Left lobe of liver (tissue), 2 donors: ENCODE measurements around the gene OBSCN. TPM values are rescaled to one million over a fixed set of nuclear protein-coding genes. Genes with fewer than 3 reads are reported as not detected.

Experiments used
- ATAC-seq: fragments of 200-7000 bp; cut with Tn5 transposase; one replicate; pipeline ENCODE4 v1.9.1; 2020; ENCODE audit warnings: mild to moderate bottlenecking, moderate library complexity
- DNase-seq: peaks from one replicate; pipeline ENCODE4 v3.0.0-alpha.2; 2020; ENCODE audit warnings: low spot score
- total RNA-seq: library from RNA; stranded (reverse); gene quantifications from one replicate; pipeline ENCODE4 v1.2.1, GENCODE V29; 2021
- donor health status: DM: no; HTN: no; CAD: no; lungs with moderate emphysema.
- donor health status: DM: no; HTN: yes; CAD: no.

OBSCN gene
- total RNA-seq, 1 donor from 2014 or later = 3.1 TPM

- peak; percentile 27 for DNase-seq
- ATAC-seq = no peak
Measured at GRCh38 chr1:228304225-228304624, 96.4 kb downstream of the OBSCN start.

GRCh38 chr1:228304766-228305395 lies 97.0 kb downstream of the OBSCN start:
- DNase-seq (peak; percentile 24), ATAC-seq (no peak)

GRCh38 chr1:228305721-228306152 lies 97.9 kb downstream of the OBSCN start:
- DNase-seq (peak; percentile 32), ATAC-seq (no peak)

- DNase-seq (peak; percentile 40), ATAC-seq (no peak)
Measured at GRCh38 chr1:228306275-228307217, 98.7 kb downstream of the OBSCN start.

GRCh38 chr1:228307218-228308023 lies 99.6 kb downstream of the OBSCN start:
- DNase-seq (peak; percentile 37), ATAC-seq (no peak)

DNA sequence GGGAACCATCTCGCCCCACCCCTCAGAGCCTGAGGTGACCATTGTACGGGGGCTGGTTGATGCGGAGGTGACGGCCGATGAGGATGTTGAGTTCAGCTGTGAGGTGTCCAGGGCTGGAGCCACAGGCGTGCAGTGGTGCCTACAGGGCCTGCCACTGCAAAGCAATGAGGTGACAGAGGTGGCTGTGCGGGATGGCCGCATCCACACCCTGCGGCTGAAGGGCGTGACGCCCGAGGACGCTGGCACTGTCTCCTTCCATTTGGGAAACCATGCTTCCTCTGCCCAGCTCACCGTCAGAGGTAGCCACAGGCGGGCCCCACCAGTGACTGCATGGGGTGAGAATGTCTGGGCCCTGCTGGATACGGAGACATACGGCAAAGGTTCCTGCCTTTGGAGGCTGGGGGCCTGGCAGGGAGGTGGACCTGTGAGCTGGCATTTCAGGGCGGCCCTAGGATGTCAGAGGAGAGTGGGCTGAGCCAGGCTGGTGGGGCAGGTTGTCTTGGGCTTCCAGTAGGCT lies 100.3 kb downstream of the OBSCN start:
- DNase-seq (peak; percentile 35), ATAC-seq (no peak)

DNA sequence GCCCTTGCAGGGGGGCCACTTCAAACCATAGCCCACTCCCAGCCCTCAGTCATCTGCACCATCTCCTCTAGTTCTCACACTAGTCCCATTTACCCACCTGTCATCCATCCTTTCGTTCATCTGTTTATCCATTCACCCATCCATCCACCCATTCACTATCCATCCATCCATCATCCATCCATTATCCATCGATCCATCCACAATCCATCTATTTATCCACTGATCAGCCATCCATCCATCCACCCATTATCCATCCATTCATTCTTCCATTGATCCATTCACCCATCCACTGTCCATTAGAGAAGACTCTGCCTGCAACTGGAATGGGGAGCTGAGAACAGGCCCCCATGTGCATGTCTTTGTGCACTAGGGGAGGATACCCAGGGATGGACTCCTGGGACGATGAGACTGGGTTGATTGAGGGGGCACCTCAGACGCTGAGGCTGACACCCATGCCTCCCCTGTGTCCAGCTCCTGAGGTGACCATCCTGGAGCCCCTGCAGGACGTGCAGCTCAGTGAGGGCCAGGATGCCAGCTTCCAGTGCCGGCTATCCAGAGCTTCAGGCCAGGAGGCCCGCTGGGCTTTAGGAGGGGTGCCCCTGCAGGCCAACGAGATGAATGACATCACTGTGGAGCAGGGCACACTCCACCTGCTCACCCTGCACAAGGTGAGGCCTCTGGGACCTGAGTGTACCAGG lies 100.9 kb downstream of the OBSCN start:
- no peak for ATAC-seq
- peak; percentile 33 for DNase-seq

DNA sequence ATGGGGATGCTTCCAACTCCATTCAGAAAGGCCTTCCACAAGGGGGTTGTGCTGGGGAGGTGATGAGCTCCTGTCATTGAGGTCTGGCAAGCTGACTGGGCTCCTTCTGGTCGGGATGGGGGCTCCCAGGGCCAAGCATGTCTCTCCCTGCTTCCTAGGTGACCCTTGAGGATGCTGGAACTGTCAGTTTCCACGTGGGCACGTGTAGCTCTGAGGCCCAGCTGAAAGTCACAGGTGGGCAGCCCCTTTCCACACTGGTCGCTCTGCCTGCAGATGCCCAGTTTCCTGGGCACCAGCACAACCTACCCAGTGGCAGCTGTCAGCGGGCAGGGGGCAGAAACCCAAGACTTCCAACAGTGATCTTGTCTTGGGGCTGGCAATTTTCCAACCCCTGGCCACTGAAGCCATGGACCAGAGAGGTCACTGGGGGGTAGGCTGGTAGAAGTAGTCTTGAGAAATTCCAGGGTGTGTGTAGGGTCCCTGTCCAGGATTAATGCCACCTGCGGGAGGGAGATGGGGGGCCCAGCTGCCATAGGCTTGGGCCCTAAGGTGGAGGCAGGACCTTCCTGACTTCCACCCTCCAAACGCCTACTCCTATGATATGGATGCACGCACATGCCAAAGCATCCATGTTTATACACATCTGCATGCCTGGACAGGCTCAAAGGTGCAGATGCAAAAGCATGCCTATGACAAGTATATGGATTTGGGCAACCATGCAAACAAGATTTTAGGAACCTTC lies 101.7 kb downstream of the OBSCN start:
- ATAC-seq (no peak), DNase-seq (peak; percentile 41)

- no peak for DNase-seq
- ATAC-seq = no peak
Measured at GRCh38 chr1:228310162-228310792, 102.4 kb downstream of the OBSCN start.

DNA sequence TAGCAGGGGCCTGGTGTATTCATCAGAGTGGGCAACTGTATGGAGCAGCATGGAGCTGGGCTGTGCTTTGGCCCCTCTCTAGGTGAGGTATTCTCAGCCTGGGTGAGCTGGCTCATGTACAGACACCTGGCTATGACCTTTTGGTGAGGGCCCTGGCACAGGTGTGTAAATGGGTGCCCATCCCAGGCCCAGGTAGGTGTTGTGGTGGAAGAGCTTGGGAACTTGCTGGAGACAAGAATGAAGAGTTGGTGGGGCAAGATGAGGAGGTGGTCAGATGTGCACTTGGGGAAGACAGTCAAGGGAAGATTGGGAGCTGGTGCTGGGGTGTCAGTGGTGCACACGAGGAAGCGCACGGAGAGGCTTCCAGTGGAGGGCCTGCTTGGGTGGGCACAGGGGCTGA lies 103.2 kb downstream of the OBSCN start:
- no peak for DNase-seq

DNA sequence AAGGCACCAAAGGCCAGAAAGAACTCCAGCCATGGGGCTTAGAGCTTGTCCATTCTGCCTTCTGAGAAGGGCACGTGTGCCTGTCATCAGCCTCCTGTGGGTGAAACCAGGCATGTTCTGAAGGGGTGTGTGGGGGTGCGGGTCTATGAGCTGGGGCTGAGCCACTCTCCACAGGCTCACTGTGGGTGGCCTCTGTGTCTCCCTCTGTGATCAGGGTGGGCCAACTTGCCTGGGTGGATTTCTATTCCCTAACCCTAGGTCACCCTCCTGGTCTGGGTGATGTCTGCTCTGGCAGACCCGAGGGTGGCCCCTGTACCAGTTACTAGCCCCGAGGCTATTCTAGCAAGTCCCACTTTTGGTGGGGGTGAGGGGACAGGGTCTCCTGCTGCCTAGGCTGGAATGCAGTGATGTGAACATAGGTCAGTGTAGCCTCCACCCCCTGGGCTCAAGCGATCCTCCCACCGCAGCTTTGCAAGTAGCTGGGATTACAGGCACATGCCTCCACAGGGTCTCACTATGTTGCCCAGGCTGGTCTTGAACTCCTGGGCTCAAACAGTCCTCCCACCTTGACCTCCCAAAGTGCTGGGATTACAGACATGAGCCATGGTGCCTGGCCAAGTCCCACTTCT lies 104.4 kb downstream of the OBSCN start:
- DNase-seq = no peak

More for the DNA sequence above, 103.2 kb downstream of the OBSCN start:
- ATAC-seq = no peak

GRCh38 chr1:228313536-228314277 lies 105.9 kb downstream of the OBSCN start:
- ATAC-seq (no peak), DNase-seq (no peak)

More for the DNA sequence above, 104.4 kb downstream of the OBSCN start:
- no peak for ATAC-seq

- no peak for DNase-seq
- ATAC-seq = no peak
Measured at GRCh38 chr1:228314315-228314657, 106.4 kb downstream of the OBSCN start.

DNA sequence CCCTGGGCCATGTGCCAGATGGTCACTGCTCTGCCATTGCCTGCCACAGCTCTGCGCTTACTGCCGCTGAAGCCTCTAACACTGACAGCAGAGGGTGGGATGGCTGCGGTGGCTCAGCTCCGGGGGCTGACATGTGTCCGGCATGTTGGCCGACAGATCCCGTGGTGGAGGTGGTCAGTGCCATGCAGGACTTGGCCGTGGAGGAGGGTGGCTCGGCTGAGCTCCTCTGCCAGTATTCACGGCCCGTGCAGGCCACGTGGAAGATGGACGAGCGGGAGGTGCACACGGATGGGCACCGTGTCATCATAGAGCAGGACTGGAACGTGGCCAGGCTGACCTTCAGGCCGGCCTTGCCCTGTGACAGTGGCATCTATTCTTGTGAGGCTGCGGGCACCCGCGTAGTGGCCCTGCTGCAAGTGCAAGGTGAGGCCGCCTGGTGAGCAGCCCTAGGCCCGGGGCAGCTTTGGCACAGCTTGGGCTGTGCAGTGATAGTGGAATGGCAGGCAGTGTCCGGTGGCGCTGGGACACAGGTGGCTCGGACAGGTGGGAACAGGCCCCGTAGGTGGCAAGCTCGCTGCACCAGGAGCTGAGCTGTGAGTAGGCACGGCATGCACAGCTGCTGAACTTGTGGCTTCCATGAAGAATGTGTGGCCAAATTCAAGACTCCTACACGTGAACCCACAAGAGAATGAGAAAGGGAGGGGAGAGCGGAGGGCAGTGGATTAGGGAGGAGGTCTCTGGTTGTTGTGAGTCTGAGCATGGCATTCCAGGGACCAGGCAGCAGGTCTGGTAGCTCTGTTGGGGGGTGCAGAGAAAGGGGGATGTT lies 107.0 kb downstream of the OBSCN start:
- ATAC-seq (no peak), DNase-seq (peak; percentile 41)

DNA sequence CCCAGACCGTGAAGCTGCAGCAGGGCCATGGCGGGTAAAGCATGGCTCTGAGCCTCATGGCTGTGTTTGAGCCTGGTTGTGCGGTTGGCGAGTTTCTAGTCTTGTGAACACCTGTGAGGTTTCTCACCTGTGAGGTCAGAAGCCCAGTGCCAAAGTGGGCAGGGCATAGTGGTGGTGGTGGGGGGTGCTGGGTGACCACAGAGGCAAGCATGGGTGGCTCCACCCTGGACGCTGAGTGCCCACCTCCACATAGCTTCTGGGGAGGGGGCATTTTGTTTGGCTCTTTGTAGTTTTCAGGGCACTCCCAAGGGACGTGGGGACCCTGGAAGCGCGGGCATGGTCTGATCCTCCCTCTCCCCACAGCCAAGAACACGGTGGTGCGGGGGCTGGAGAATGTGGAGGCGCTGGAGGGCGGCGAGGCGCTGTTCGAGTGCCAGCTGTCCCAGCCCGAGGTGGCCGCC lies 107.7 kb downstream of the OBSCN start:
- no peak for ATAC-seq

DNA sequence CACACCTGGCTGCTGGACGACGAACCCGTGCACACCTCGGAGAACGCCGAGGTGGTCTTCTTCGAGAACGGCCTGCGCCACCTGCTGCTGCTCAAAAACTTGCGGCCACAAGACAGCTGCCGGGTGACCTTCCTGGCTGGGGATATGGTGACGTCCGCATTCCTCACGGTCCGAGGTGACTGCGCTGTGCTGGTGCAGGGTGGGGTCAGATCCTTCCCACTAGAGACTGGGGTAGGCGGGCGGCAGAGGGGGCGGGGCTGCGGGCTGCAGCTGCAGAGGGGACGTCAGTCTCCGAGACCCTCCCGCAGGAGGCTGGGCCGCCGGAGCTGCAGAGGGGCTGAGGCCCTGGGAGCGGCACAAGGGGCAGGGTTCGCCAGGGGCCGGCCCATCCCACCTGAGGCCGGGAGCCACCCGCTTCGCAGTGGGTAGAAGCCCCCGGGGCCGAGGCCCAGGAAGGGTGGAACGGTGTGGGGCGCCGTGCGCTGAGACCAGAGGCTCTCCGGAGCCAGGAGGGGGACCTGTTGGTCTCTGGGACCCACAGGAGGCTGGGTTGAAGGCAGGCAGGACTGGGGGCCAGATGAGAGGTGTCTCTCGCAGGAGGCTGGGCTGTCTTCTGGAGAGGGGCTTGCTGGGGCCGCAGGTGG lies 108.2 kb downstream of the OBSCN start:
- DNase-seq (peak; percentile 41), ATAC-seq (no peak)

More for the DNA sequence above, 107.7 kb downstream of the OBSCN start:
- no peak for DNase-seq
